Measurements from ENCODE around the gene MFSD1.

GRCh38 chr3:158847452-158847821 is 45.6 kb downstream of the MFSD1 start:
- TF ChIP-seq, protein P1, sequence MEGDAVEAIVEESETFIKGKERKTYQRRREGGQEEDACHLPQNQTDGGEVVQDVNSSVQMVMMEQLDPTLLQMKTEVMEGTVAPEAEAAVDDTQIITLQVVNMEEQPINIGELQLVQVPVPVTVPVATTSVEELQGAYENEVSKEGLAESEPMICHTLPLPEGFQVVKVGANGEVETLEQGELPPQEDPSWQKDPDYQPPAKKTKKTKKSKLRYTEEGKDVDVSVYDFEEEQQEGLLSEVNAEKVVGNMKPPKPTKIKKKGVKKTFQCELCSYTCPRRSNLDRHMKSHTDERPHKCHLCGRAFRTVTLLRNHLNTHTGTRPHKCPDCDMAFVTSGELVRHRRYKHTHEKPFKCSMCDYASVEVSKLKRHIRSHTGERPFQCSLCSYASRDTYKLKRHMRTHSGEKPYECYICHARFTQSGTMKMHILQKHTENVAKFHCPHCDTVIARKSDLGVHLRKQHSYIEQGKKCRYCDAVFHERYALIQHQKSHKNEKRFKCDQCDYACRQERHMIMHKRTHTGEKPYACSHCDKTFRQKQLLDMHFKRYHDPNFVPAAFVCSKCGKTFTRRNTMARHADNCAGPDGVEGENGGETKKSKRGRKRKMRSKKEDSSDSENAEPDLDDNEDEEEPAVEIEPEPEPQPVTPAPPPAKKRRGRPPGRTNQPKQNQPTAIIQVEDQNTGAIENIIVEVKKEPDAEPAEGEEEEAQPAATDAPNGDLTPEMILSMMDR (conservative IDR thresholded peaks at IDR 0.05 in 1 of 2, IDR thresholded peaks at IDR 0.05 in 1 of 2; ENCODE audit: low read depth in 1 of 2, low read length in 2 of 2) = no peak
- no peak for TF ChIP-seq EZH2 (IDR thresholded peaks at IDR 0.05; ENCODE audit: low read length, missing control alignments)
